ENCODE results near the gene RNF141.

DNA sequence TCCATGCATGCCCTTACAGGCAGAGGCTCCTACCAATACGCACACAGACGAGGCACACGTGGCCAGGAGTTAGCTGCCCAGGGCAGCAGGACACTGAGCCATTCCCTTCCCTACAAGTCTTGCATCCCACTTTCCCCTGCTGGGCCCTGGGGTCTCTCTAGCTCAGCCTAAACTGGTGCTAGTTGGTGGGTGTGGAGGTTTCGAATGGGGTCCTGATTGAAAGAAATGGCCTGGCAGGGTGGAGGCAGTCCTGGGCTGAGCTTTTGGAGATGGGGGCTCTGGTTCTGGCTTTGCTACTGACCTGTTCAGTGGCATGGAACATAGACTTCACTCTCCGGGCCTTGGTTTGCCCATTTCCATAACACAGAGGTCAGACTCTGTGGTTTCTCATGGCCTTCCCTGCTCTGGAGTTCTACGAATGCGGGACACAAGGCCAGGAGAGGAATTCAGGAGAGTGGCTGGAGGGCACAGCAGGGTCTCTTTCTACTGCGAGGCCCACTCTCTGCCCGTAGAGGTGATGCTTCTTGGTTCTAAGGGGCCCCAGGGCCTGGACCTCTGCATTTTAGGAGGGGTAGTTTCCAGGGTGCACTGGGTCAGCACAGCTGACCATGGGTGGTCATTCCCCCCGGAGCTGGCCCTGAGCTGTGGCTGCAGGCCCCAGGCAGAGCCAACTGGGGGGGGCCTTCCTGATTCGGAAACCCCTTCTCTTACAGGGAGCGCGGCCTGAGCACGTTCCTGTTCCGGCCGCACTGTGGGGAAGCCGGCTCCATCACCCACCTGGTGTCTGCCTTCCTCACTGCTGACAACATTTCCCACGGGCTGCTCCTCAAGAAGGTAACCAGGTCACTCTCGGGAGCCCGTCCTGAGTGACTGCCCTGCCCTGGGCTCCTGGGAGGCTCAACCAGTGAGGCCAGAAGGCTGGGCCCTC, 40.0 kb downstream of the RNF141 start:
- TF ChIP-seq, protein P1, sequence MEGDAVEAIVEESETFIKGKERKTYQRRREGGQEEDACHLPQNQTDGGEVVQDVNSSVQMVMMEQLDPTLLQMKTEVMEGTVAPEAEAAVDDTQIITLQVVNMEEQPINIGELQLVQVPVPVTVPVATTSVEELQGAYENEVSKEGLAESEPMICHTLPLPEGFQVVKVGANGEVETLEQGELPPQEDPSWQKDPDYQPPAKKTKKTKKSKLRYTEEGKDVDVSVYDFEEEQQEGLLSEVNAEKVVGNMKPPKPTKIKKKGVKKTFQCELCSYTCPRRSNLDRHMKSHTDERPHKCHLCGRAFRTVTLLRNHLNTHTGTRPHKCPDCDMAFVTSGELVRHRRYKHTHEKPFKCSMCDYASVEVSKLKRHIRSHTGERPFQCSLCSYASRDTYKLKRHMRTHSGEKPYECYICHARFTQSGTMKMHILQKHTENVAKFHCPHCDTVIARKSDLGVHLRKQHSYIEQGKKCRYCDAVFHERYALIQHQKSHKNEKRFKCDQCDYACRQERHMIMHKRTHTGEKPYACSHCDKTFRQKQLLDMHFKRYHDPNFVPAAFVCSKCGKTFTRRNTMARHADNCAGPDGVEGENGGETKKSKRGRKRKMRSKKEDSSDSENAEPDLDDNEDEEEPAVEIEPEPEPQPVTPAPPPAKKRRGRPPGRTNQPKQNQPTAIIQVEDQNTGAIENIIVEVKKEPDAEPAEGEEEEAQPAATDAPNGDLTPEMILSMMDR (IDR thresholded peaks at IDR 0.05): no peak
- TF ChIP-seq POLR2A (IDR thresholded peaks at IDR 0.05): no peak
